Bronchial epithelial cell (primary cell): Measurements from ENCODE around the gene CATSPER3. TPM values are rescaled to one million over a fixed set of nuclear protein-coding genes. Genes with fewer than 3 reads are reported as not detected.

Experiments
- DNase-seq: peaks from one replicate; pipeline ENCODE4 v3.0.0-alpha.2; 2010; ENCODE audit warnings: low read depth
- FAIRE-seq: peaks from 2 replicates; lab custom pipeline; 2011; peaks lifted over from hg19 to GRCh38; lab: Jason Lieb, UNC
- H3K27me3 ChIP-seq: 2 replicates; pipeline ENCODE4 v1.5.1; 2011; ENCODE audit warnings: low read length; ENCODE audit not compliant: control insufficient read depth, insufficient read depth
- H3K36me3 ChIP-seq: 2 replicates; pipeline ENCODE4 v1.5.1; 2011; ENCODE audit warnings: low read length; ENCODE audit not compliant: control insufficient read depth, insufficient read depth
- H3K4me3 ChIP-seq: 2 replicates; pipeline ENCODE4 v1.5.1; 2011; ENCODE audit warnings: mild to moderate bottlenecking, low read depth, low read length, control low read depth
- CTCF ChIP-seq: IDR thresholded peaks from 2 replicates; pipeline ENCODE4 v1.5.1; 2011; ENCODE audit warnings: mild to moderate bottlenecking, moderate library complexity, low read length, control low read depth, inconsistent platforms; ENCODE audit not compliant: insufficient read depth, severe bottlenecking
- total RNA-seq: library from RNA; depleted of rRNA; stranded (reverse); fragments of >200 nt; gene quantifications from 2 replicates; pipeline ENCODE4 v1.2.1, GENCODE V29; 2014

The CATSPER3 gene
- total RNA-seq, 1 donor from 2014 or later = under 0.01 TPM

GRCh38 chr5:135061001-135061400 is 93.3 kb downstream of the CATSPER3 start:
- H3K27me3 ChIP-seq = no peaks in the 10 kb centered on the region
- no peak for DNase-seq
- H3K36me3 ChIP-seq = no peaks in the 10 kb centered on the region
- H3K4me3 ChIP-seq = no peak overlapping the region
- FAIRE-seq = no peak
- no peak for TF ChIP-seq CTCF

Other genes with a start within 250 kb of the CATSPER3 start
- gene CAMLG, start 229.4 kb upstream of the CATSPER3 start, total RNA-seq = 19.3 and 32.9 TPM in 2 replicates
- gene DDX46, start 209.1 kb upstream of the CATSPER3 start, total RNA-seq = 10.8 and 14.0 TPM in 2 replicates
- gene C5orf24, start 121.9 kb upstream of the CATSPER3 start, total RNA-seq = 22.6 and 23.8 TPM in 2 replicates
- 45.2 and 45.8 TPM in 2 replicates for gene TXNDC15, start 93.5 kb upstream of the CATSPER3 start, total RNA-seq
- 6.8 and 6.9 TPM in 2 replicates for gene PCBD2, start 62.8 kb upstream of the CATSPER3 start, total RNA-seq
- gene PITX1, start 66.3 kb downstream of the CATSPER3 start, total RNA-seq = 87.7 and 145 TPM in 2 replicates